K562 (cell line): ENCODE data around the gene KMT5C. TPM values are rescaled to one million over a fixed set of nuclear protein-coding genes. Genes with fewer than 3 reads are reported as not detected.

Experiments
- ASH1L ChIP-seq: fragments of 450-650 bp; IDR thresholded peaks from 2 replicates; pipeline ENCODE4 v1.6.1; 2018; ENCODE audit warnings: borderline replicate concordance, mild to moderate bottlenecking, low read depth; ENCODE audit not compliant: partially characterized antibody
- FOXJ3 ChIP-seq: sonication (generic); formaldehyde crosslinking; IDR thresholded peaks from 2 replicates; pipeline ENCODE4 v1.4.0; 2020; ENCODE audit warnings: mild to moderate bottlenecking, missing genetic modification reagents
- GMEB1 ChIP-seq: fragments of 250-450 bp; sonication (Bioruptor Pico); IDR thresholded peaks from 2 replicates; pipeline ENCODE4 v1.4.0; 2020; ENCODE audit warnings: mild to moderate bottlenecking
- HCFC1 ChIP-seq: IDR thresholded peaks from 2 replicates; pipeline ENCODE4 v1.6.1; 2012; ENCODE audit warnings: low read depth, low read length, improper control_type of control experiment
- IRF1 ChIP-seq: sonication (generic); formaldehyde crosslinking; IDR thresholded peaks from 2 replicates; pipeline ENCODE4 v1.8.0; 2022; ENCODE audit warnings: missing genetic modification reagents, mild to moderate bottlenecking, borderline replicate concordance
- IRF9 ChIP-seq: fragments of 450-650 bp; IDR thresholded peaks from 2 replicates; pipeline ENCODE4 v1.6.1; 2016; ENCODE audit warnings: missing biosample characterization, missing genetic modification characterization
- JUND ChIP-seq, 2 experiments: IDR thresholded peaks; 2 replicates in 1 of 2; 3 replicates in 1 of 2; pipeline ENCODE4 v1.6.1; 2011; ENCODE audit warnings: borderline replicate concordance in 2 of 2, low read depth in 2 of 2, low read length in 2 of 2, improper control_type of control experiment in 1 of 2, missing biosample characterization in 1 of 2, missing genetic modification characterization in 1 of 2, missing genetic modification reagents in 1 of 2
- MLX ChIP-seq, 2 experiments: fragments of 450-650 bp in 1 of 2; sonication (generic) in 1 of 2; formaldehyde crosslinking; conservative IDR thresholded peaks; 2 replicates each; pipeline versions ENCODE4 v1.4.0 to v1.8.1; 2020 to 2022; ENCODE audit warnings: mild to moderate bottlenecking in 1 of 2, missing genetic modification reagents in 1 of 2
- PTBP1 ChIP-seq: fragments of 200-400 bp; formaldehyde crosslinking; IDR thresholded peaks from 2 replicates; pipeline ENCODE4 v1.6.1; 2017; ENCODE audit warnings: low read depth, low read length
- RNF219 ChIP-seq: fragments of 250-450 bp; sonication (Bioruptor Pico); IDR thresholded peaks from 2 replicates; pipeline ENCODE4 v1.5.0; 2022; ENCODE audit warnings: mild to moderate bottlenecking
- SETDB1 ChIP-seq: IDR thresholded peaks from one replicate; pipeline ENCODE4 v1.6.1; 2012; ENCODE audit warnings: low read length, control low read depth, inconsistent platforms
- SIRT6 ChIP-seq: IDR thresholded peaks from one replicate; pipeline ENCODE4 v1.6.1; 2012; ENCODE audit warnings: low read depth, mild to moderate bottlenecking, control low read depth, inconsistent platforms, low read length, moderate library complexity
- TEAD1 ChIP-seq, 2 experiments: fragments of 450-650 bp in 1 of 2; sonication (generic) in 1 of 2; formaldehyde crosslinking; IDR thresholded peaks; 2 replicates each; pipeline versions ENCODE4 v1.4.0 to v1.8.0; 2020 to 2022; ENCODE audit warnings: mild to moderate bottlenecking in 2 of 2, missing genetic modification reagents in 1 of 2
- VEZF1 ChIP-seq: fragments of 200-800 bp; sonication (Bioruptor generic); IDR thresholded peaks from 2 replicates; pipeline ENCODE4 v1.6.1; 2017; ENCODE audit warnings: missing genetic modification characterization, missing compliant biosample characterization
- ZFX ChIP-seq: sonication (generic); formaldehyde crosslinking; IDR thresholded peaks from 2 replicates; pipeline ENCODE4 v1.8.0; 2022; ENCODE audit warnings: mild to moderate bottlenecking, missing genetic modification reagents, moderate library complexity
- ZNF583 ChIP-seq: fragments of 250-450 bp; sonication (Bioruptor Pico); IDR thresholded peaks from 2 replicates; pipeline ENCODE4 v1.4.0; 2020
- ZNF584 ChIP-seq: fragments of 200-800 bp; sonication (Bioruptor generic); IDR thresholded peaks from 2 replicates; pipeline ENCODE4 v1.6.1; 2016; ENCODE audit warnings: low read depth, mild to moderate bottlenecking, missing genetic modification characterization, missing compliant biosample characterization
- ZNF589 ChIP-seq: fragments of 200-800 bp; sonication (Bioruptor generic); IDR thresholded peaks from 2 replicates; pipeline ENCODE4 v1.6.1; 2016; ENCODE audit warnings: low read depth, missing genetic modification characterization, missing compliant biosample characterization
- ZNF778 ChIP-seq: fragments of 450-650 bp; formaldehyde crosslinking; IDR thresholded peaks from 2 replicates; pipeline ENCODE4 v1.4.0; 2020; ENCODE audit warnings: mild to moderate bottlenecking, moderate library complexity
- polyA plus RNA-seq, 8 experiments: library from polyadenylated mRNA; depleted of rRNA in 4 of 8; stranded (reverse) in 5 of 8; unstranded in 3 of 8; fragments of >200 nt; fragmentation: Nextera tagmentation in 2 of 8; fragmentation: Illumina TruSeq in 1 of 8; extraction: Ambion mirVana in 2 of 8; extraction: Trizol in 1 of 8; gene quantifications; 2 replicates each; pipeline versions ENCODE4 v1.2.1 to v1.2.3, GENCODE V29; 2011 to 2014; ENCODE audit warnings: inconsistent platforms in 1 of 8, missing spikeins in 1 of 8
- total RNA-seq, 7 experiments: library from RNA; depleted of rRNA in 6 of 7; stranded (reverse); fragments of >200 nt in 6 of 7; fragmentation: Illumina TruSeq in 2 of 7; extraction: Trizol in 2 of 7; gene quantifications; 2 replicates each; pipeline versions ENCODE4 v1.2.1 to v1.2.3, GENCODE V29; 2011 to 2021; ENCODE audit warnings: low replicate concordance in 1 of 7

The KMT5C gene
- total and polyA plus RNA-seq, 9 of the 15 experiments (the other 6 are each of a cell fraction or from before 2014, with no cell fraction given): 0.15 to 53.5 (median 16.6) TPM

GRCh38 chr19:55304279-55304978 is 35.2 kb upstream of the KMT5C start (continued):
- TF ChIP-seq RNF219 (CRISPR knock-in tag) (no peak), JUND (IDR thresholded peaks at IDR 0.05; ENCODE audit: borderline replicate concordance, low read depth, low read length) (no peak), JUND (tag; IDR thresholded peaks at IDR 0.05; ENCODE audit: borderline replicate concordance, low read depth, low read length) (no peak), HCFC1 (peak; percentile 99), IRF1 (CRISPR knock-in tag) (no peak), TEAD1 (CRISPR knock-in tag; IDR thresholded peaks at IDR 0.05) (no peak), ZNF584 (CRISPR knock-in tag) (no peak), PTBP1 (no peak), IRF9 (tag) (no peak), VEZF1 (CRISPR knock-in tag) (no peak), GMEB1 (CRISPR knock-in tag) (peak; percentile 83), ZNF778 (no peak), ZFX (CRISPR knock-in tag) (peak; percentile 23), SETDB1 (no peak), ZNF589 (CRISPR knock-in tag) (0 out of 2 replicates have a peak, but pooled peaks have one; percentile 35), ZNF583 (CRISPR knock-in tag) (no peak), SIRT6 (no peak), MLX (CRISPR knock-in tag; conservative IDR thresholded peaks at IDR 0.05) (no peak), FOXJ3 (no peak), ASH1L (no peak)
